ENCODE data around the gene TMEM43.
"Not testable (repeated sequence)": the region's sequence is repeated elsewhere in the genome, so short reads cannot be mapped to it uniquely, and the experiment has no call there.

TMEM43 gene

DNA sequence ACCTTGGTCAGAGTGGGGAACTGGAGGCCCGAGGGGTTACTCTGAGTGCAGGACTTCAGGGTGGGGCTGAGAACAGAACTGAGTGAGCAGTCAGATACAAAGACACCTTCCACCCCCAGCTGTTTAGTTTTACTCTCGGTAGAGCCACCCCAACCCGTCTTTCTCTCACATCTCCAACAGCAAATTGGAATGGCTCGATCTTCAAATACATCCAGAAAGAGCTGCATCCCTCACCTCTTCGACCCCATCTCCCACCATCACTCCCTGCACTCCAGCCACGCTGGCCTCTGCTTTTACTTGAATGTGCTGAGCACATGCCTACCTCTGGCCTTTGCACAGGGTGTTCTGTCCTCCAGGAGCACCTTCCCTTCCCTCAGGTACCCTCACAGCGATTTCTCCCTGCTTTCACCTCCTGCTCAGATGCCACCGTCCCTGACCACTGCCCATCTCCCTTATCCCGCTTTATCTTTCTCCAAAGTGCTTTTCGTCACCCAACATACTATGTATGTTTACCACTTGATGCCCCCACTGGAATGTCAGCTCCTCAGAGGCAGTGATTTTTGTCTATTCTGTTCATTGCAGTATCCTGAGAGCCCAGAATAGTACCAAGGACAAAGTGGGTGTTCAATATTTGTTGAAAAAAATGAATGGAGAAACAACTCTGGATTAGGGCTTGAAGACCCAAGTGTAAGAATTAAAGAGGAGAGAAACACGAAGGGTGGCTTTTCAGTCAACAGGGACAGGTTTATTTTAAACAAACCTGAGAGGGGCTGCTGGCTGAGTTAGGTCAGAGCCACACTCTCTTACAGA, 4.5 kb upstream of the TMEM43 start:
- Histone ChIP-seq H3K27ac (ENCODE audit: extremely low read depth, low read depth, low read length) (no peak overlapping the region), H3K36me3 (ENCODE audit: control insufficient read depth in 2 of 2, insufficient read depth in 1 of 2, low read length in 2 of 2) (peaks cover under 1 to 51% of the 10 kb centered on the region in 2 experiments; a peak in 1 of 3 replicates), H3K4me3 (ENCODE audit: low read depth, low read length) (no peak overlapping the region), H3K9me3 (ENCODE audit: control insufficient read depth, insufficient read depth, low read depth, low read length) (no peaks in the 10 kb centered on the region), H3K4me1 (ENCODE audit: control insufficient read depth, insufficient read depth, low read length) (no peaks in the 10 kb centered on the region; the same call in 1 of the 2 replicates)
- CTCF ChIA-PET = interaction anchor here (1.5 kb wide), 1 partner anchor 223 kb away, joined by 3 read pairs; no protein-coding TSS in a partner anchor
- POLR2A ChIA-PET = no interaction called here
- no peak for TF ChIP-seq ZNF501 (tag by site-specific recombination; IDR thresholded peaks at IDR 0.05)
- no peak for TF ChIP-seq ZNF596 (tag by site-specific recombination; IDR thresholded peaks at IDR 0.05)
- no peak for TF ChIP-seq ZFHX2 (tag by site-specific recombination; conservative IDR thresholded peaks at IDR 0.05)
- no peak for TF ChIP-seq ZNF175 (tag by site-specific recombination; IDR thresholded peaks at IDR 0.05)
- TF ChIP-seq ZNF423 (tag by site-specific recombination; IDR thresholded peaks at IDR 0.05) = no peak
- TF ChIP-seq ZNF169 (tag by site-specific recombination; IDR thresholded peaks at IDR 0.05) = no peak
- no peak for TF ChIP-seq ZNF776 (tag by site-specific recombination; IDR thresholded peaks at IDR 0.05; ENCODE audit: borderline replicate concordance)
- no peak for TF ChIP-seq PRDM6 (tag by site-specific recombination; IDR thresholded peaks at IDR 0.05)
- TF ChIP-seq ZNF488 (tag by site-specific recombination; IDR thresholded peaks at IDR 0.05) = no peak
- TF ChIP-seq ZBTB10 (tag by site-specific recombination; IDR thresholded peaks at IDR 0.05) = no peak
- TF ChIP-seq, protein P1, sequence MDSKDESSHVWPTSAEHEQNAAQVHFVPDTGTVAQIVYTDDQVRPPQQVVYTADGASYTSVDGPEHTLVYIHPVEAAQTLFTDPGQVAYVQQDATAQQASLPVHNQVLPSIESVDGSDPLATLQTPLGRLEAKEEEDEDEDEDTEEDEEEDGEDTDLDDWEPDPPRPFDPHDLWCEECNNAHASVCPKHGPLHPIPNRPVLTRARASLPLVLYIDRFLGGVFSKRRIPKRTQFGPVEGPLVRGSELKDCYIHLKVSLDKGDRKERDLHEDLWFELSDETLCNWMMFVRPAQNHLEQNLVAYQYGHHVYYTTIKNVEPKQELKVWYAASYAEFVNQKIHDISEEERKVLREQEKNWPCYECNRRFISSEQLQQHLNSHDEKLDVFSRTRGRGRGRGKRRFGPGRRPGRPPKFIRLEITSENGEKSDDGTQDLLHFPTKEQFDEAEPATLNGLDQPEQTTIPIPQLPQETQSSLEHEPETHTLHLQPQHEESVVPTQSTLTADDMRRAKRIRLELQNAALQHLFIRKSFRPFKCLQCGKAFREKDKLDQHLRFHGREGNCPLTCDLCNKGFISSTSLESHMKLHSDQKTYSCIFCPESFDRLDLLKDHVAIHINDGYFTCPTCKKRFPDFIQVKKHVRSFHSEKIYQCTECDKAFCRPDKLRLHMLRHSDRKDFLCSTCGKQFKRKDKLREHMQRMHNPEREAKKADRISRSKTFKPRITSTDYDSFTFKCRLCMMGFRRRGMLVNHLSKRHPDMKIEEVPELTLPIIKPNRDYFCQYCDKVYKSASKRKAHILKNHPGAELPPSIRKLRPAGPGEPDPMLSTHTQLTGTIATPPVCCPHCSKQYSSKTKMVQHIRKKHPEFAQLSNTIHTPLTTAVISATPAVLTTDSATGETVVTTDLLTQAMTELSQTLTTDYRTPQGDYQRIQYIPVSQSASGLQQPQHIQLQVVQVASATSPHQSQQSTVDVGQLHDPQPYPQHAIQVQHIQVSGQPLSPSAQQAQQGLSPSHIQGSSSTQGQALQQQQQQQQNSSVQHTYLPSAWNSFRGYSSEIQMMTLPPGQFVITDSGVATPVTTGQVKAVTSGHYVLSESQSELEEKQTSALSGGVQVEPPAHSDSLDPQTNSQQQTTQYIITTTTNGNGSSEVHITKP (tag by site-specific recombination; IDR thresholded peaks at IDR 0.05) = no peak
- TF ChIP-seq, protein P2, sequence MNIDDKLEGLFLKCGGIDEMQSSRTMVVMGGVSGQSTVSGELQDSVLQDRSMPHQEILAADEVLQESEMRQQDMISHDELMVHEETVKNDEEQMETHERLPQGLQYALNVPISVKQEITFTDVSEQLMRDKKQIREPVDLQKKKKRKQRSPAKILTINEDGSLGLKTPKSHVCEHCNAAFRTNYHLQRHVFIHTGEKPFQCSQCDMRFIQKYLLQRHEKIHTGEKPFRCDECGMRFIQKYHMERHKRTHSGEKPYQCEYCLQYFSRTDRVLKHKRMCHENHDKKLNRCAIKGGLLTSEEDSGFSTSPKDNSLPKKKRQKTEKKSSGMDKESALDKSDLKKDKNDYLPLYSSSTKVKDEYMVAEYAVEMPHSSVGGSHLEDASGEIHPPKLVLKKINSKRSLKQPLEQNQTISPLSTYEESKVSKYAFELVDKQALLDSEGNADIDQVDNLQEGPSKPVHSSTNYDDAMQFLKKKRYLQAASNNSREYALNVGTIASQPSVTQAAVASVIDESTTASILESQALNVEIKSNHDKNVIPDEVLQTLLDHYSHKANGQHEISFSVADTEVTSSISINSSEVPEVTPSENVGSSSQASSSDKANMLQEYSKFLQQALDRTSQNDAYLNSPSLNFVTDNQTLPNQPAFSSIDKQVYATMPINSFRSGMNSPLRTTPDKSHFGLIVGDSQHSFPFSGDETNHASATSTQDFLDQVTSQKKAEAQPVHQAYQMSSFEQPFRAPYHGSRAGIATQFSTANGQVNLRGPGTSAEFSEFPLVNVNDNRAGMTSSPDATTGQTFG (tag by site-specific recombination; IDR thresholded peaks at IDR 0.05; ENCODE audit: borderline replicate concordance) = no peak

DNA sequence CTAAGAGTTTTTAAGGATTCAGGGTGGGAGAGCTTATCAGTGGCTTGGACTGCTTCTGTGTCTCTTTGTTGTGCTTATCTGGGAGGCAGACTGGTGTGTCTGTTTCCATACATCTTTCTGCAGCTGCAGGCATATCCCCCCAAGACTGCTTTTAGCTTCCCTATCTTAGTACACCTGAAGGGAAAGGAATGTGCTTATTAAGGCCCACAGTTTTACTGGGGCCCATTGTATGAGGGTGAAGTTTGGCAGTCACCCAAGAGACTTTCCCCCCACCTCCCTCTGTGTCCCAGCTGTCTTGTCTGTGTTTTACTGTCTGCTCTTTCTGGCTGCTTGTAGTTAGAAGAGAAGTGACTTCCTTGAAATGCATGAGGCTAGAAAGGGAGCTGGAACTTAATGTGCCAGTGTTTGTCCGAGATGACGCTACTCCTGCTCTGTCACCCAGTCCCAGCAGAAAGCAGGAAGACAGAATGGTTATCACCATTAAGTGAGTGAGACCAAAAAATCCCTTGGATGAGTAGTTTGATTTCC, 3.9 kb upstream of the TMEM43 start:
- CTCF ChIA-PET = interaction anchor here (0.6 to 1.5 kb wide), 2 partner anchors 34 to 224 kb away, joined by 3 read pairs; no protein-coding TSS in a partner anchor
- H3K27ac ChIP-seq (ENCODE audit: extremely low read depth, low read depth, low read length); H3K4me1 ChIP-seq (ENCODE audit: control insufficient read depth, insufficient read depth, low read length); H3K9me3 ChIP-seq (ENCODE audit: control insufficient read depth, insufficient read depth, low read depth, low read length); POLR2A ChIA-PET; H3K4me3 ChIP-seq (ENCODE audit: low read depth, low read length): not testable (repeated sequence)
- H3K36me3 ChIP-seq (ENCODE audit: control insufficient read depth in 2 of 2, insufficient read depth in 1 of 2, low read length in 2 of 2) = peaks cover 0 to 44% of the 10 kb centered on the region in 2 experiments; a peak in 1 of 3 replicates
